Islet of Langerhans (tissue), 1 donor: ENCODE results near the gene ARPP21.

ENCODE experiments used
- FAIRE-seq: peaks from one replicate; lab custom pipeline; 2011; peaks lifted over from hg19 to GRCh38; lab: Jason Lieb, UNC

Gene ARPP21

DNA sequence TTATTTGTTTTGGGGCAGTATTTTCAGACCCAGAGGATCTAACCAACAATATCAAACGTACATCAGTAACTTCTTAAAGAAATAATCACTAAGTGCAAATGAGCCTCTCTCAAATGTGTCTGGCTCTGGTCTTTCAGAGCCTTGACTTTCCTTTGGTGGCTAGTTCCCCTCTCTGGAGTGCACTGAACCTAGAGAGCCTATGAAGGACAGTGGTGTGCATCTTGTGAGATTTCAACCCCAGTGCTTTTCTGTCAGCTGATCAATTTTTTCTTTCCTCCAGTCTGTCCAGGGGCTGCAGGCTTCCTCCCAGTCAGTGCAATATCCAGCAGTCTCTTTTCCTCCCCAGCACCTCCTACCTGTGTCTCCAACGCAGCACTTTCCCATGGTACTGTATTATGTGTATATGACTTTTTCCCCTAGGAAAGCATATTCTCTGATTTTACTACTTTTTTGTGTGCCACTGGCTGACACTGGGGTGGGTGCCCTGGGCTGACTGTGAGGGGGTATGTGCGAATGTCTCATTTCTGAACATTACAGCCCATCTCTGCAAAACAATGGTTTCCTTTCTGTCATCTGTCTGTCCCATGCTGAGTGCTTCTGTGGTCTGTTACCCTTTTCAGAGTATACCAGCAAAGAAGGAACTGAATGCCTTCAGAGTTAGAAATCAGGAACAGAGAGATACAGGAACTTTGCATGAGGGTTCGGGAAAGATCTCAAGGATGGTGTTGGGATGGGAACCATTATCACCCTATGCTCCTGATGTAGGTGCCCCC, 98.8 kb downstream of the ARPP21 start:
- no peak for FAIRE-seq

DNA sequence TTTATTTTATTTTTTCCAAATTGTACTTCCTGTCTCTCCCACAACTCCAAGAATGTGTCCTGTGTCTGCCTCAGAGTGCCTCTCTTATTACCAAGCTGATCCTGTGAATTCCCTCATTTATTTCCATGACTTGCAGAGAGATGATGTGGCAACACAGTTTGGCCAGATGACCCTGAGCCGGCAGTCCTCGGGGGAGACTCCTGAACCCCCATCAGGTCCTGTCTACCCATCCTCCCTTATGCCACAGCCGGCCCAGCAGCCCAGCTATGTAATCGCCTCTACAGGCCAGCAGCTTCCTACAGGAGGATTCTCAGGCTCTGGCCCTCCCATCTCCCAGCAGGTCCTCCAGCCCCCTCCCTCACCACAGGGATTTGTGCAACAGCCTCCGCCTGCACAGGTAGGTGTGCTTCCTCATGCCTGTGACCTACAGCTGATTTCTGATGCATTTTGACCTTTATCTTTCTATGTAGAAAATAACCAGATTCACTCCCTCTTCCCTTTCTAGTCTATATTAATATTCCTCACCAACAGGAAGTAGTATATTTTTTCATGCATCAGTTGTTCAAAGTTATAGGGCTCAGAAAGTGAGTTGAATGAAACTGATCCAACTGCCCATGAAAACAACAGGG, 100.0 kb downstream of the ARPP21 start:
- FAIRE-seq = no peak

DNA sequence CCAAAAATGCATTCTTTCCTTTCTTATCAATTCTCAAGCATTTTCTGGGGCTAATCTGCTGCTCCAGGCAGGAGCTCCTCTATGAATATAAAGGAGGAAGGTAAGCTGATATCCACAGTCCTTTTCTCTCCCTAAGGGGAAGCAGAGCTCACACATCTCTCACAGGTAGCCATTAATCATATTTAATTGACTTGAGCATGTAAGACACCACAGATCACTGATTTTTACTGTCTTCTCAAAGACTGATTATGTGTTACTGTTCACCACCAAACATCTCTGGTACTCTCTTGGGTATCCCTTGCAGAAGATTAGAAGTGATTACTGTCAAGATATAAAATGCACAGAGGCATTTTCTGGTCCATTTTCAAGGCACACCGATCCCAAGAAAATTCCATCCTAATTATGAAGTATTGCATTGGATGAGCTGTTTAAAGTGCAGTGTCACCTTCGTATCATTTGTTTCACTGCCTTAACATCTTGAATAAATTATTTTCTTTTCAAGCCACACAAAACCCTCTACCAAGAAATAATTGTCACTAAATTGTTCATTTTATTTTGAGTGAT, 100.7 kb downstream of the ARPP21 start:
- FAIRE-seq = no peak

DNA sequence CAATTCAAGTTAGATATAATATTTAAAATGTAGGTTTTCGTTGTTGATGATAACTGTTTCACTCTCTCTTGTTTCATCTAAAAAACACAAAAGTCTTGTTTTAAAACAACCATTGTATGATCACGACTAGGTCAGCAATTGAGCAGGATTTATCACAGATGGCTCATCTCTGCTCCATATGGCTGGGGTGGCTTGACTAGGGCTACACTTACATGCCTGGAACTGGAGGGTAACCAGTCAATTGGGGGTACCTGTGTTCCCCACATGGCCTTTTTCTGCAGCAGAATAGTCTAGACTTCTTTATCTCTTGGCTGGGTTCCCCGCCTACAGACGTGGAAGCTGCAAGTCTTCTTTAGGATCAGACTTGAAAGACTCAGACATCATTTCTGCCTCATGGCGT, 103.9 kb downstream of the ARPP21 start:
- FAIRE-seq = no peak

GRCh38 chr3:35744419-35744818, 105.1 kb downstream of the ARPP21 start:
- no peak for FAIRE-seq

GRCh38 chr3:35745351-35745750, 106.0 kb downstream of the ARPP21 start:
- FAIRE-seq = no peak

DNA sequence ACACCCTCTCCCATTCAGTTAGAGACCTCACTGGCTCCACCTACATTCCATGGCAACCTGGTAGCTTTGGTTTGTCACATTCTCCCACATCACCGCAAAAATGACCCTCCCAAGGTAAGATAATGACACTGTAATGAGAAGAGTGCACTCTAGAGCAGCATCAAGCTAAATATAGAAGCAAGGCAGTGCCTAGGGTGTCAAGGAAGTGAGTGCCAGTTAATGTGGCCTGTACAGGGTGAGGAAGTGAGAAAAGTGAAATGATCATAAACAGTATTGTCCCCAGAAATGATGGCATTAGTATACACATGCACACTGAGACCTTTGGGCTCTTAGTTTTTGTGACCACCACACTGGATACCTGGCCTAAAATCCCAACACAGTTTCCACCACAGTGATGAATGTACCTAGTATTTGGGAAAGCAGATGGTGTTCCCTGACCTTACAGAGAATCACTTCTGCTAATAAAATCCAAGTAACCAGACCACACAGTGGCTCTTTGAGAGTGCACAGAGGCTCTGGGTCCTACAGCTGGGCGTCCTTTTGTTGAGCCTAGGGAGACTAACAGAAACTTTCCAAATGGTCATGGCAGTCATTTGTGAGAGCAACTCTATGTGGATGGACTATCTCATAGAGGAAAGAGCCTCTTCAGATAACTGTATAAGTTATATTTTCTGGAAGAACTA, 106.6 kb downstream of the ARPP21 start:
- no peak for FAIRE-seq

DNA sequence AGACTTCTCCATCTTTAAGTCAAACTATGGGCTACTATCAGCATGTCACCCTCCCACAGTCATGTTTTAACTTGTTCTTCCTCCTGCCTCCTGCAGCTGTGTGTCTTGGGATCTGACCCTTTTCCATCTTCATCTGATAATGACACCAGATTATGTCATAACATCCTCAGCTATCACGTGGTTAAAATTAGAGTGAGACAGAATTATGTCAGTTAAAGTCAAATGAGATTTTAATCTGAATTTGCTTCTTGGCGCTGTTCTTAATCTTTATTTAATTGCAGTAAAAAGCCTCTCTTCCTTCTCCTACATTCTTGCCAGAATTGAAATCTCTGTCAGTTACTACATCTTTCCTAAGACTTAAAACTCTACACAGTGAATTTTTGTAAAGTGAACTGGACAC, 107.2 kb downstream of the ARPP21 start:
- FAIRE-seq = no peak

DNA sequence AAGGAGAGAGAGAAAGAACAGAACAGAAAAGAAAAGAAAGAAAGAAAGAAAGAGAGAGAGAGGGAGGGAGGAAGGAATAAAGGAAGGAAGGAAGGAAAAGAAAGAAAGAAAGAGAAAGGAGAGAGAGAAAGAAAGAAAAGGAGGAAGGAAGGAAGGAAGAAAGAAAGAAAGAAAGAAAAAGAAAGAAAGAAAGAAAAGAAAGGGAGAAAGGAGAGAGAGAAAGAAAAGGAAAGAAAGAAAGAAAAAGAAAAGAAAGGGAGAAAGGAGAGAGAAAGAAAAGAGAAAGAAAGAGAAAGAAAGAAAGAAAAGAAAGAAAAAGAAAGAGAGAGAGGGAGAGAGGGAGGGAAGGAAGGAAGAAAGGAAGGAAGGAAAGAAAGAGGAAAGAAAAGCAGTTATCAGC, 108.8 kb downstream of the ARPP21 start:
- no peak for FAIRE-seq

DNA sequence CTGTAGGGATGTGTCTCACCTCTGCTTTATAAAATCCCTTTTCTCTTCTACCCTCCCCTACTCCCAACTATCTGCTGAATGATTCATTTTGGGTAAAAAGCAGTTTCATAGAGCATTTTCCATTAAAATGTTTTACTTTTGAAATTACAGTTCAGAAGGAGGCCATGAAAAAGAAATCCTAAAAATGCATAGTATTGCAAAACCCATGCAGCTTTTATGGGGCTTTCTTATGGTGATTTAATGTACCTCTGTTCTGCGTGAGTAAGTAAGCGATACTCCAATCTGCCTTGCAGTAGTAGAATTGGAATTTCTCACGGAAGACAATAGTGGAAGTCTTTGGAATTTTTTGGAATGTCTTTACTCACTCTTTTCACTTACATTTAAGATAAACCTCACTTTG, 111.9 kb downstream of the ARPP21 start:
- no peak for FAIRE-seq

GRCh38 chr3:35757991-35758757, 118.8 kb downstream of the ARPP21 start:
- no peak for FAIRE-seq

- FAIRE-seq = no peak
These were observed 120.8 kb downstream of the ARPP21 start for GRCh38 chr3:35760146-35760545.

DNA sequence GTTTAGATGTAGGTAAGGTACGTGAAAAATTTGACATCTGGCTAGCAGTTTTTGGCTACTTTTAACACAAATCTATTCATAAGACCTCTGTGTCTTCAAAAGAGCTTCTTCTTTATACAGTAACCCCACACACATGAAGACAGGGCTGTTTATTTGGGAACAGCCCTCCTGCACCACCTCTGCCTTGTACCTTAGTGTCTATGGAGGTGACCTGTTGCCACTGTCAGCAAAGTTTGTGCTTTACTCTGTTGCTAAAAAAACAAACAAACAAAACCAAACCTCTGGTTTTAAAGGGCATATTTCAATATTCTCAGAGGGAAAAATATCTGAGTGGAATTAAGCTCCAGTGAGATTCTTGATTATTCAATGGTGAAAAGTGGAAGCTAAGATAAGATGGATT, 122.0 kb downstream of the ARPP21 start:
- FAIRE-seq = no peak

- FAIRE-seq = peak; percentile 51
These were observed 133.2 kb downstream of the ARPP21 start for GRCh38 chr3:35772381-35773015.

DNA sequence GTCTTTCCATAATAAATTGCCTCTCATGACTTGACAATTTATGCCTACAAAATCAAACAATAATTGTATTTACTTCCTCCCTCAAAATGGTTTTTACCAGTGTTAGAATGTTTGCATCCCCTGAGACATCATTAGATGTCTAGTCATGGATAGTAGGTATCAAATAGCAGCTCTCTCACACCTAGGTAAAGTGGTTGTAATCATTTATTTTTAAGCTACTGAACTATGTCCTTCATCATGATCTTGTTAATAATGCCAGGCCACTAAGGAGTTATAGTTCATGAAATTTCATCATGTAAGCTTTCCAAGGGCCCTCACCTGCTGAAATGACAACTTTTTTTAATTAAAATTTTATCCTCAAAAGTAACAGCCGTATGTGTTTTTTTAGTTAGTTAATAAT, 134.1 kb downstream of the ARPP21 start:
- FAIRE-seq = no peak

DNA sequence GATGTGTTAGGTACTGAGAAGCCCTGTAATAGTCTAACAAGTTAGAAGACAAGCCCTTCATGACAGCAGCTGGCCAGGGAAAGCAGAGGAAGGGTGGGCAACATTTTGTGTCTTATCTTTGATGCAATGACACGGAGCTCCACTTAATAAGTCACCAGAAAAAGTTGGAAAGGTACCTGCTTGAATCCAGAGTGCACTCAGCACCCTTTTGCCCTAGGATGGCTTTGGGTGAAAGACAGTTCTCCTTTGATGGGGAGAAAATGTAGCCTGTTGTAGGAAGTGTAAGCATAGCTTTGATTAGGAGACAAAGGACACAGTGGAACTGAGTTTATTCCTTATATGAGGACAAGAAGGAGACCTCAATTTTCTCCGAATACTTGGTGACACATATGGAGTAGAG, 137.0 kb downstream of the ARPP21 start:
- FAIRE-seq = no peak

- no peak for FAIRE-seq
These were observed 137.7 kb downstream of the ARPP21 start for GRCh38 chr3:35777065-35777464.

- peak; percentile 62 for FAIRE-seq
These were observed 138.5 kb downstream of the ARPP21 start for GRCh38 chr3:35777563-35778554.

DNA sequence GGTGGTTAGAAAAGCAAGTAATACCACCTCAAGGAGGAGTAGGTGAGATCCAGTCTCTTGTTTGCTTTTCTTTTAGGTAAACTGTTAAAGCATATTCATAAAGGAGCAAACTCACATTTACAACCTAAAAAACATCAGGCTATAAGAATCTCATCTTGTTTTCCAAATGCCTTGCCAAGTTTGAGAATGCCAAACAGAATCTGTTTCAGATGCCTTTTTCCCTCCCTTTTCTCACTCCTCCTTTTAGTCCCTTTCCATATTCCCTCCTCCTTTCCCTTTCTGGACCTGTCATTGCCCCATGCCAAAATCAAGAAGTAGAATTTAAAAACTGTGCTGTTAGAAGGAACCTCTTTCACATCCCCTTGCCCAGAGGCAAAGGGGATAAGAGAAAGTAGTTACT, 140.3 kb downstream of the ARPP21 start:
- no peak for FAIRE-seq

DNA sequence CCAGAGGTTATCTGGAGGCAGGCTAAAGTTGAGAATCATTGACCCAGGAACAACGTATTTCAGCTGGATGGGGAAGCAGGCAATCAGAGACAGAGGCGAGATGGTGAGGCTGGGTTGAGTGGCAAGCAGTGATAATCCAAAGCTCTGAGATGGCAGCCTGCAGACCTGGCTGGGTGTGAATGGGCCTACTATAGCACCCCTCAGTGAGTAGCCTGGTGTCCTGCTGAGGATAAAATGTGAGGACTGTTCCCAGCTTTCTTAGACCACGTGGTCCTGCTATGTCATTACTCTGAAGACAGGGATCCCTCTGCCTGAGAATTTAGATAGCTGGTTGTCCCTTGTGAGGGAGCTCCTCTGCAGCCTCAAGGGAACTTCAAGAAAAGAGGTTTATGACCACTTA, 141.5 kb downstream of the ARPP21 start:
- FAIRE-seq = no peak

- no peak for FAIRE-seq
These were observed 142.2 kb downstream of the ARPP21 start for GRCh38 chr3:35781558-35781957.
